ENCODE measurements around the gene AGRP. TPM values are rescaled to one million over a fixed set of nuclear protein-coding genes. Genes with fewer than 3 reads are reported as not detected.

The AGRP gene
- total and polyA plus RNA-seq, 2 of the 4 experiments (the other 2 are of a cell fraction): not detected

GRCh38 chr16:67438098-67438791 lies 45.1 kb downstream of the AGRP start:
- Histone ChIP-seq H3K56ac (ENCODE audit: extremely low read depth, insufficient read depth, low read length) (no peak overlapping the region), H3K9me3 (ENCODE audit: control insufficient read depth, insufficient read depth, low read length) (no peaks in the 10 kb centered on the region), H2BK120ac (ENCODE audit: low read depth, low read length) (no peak overlapping the region), H2BK15ac (ENCODE audit: low read depth, low read length) (no peak overlapping the region), H3K4ac (ENCODE audit: low read depth, low read length) (no peak overlapping the region), H3K27ac (ENCODE audit: insufficient read depth, low read length) (no peak overlapping the region), H2BK20ac (ENCODE audit: low read depth, low read length) (no peak overlapping the region), H2AFZ (replicated peaks; ENCODE audit: low read length, poor library complexity) (peak overlapping the region; percentile 14), H3K14ac (replicated peaks; ENCODE audit: low read depth, low read length) (no peak overlapping the region), H3K4me2 (ENCODE audit: low read depth, low read length) (no peak overlapping the region), H3K79me1 (ENCODE audit: low read depth in 1 of 2, low read length in 2 of 2) (peaks cover 0 to 15% of the 10 kb centered on the region in 2 experiments; a peak in 1 of 4 replicates), H2BK5ac (ENCODE audit: low read depth, low read length, poor library complexity, severe bottlenecking) (no peak overlapping the region), H3K9ac (ENCODE audit: low read depth, low read length) (no peak overlapping the region), H3K18ac (ENCODE audit: low read depth, low read length) (no peak overlapping the region), H4K8ac (ENCODE audit: low read depth in 2 of 2, low read length in 2 of 2) (no peak overlapping the region), H3K27me3 (ENCODE audit: control insufficient read depth, insufficient read depth, low read length) (no peaks in the 10 kb centered on the region), H4K5ac (ENCODE audit: low read depth, low read length) (no peak overlapping the region), H4K91ac (ENCODE audit: insufficient read depth, low read depth, low read length) (no peak overlapping the region), H2AK9ac (replicated peaks; ENCODE audit: low read depth, low read length, poor library complexity) (peak overlapping the region; percentile 19), H3K36me3 (ENCODE audit: control insufficient read depth, insufficient read depth, low read length) (peaks cover 39% of the 10 kb centered on the region), H2AK5ac (ENCODE audit: low read depth, low read length) (no peak overlapping the region), H3K9me1 (ENCODE audit: insufficient read depth, low read length) (peaks cover 5% of the 10 kb centered on the region; the same call in 1 of the 2 replicates), H3K23ac (ENCODE audit: low read depth, low read length) (no peak overlapping the region), H4K20me1 (ENCODE audit: insufficient read depth, low read length) (peaks cover 16% of the 10 kb centered on the region), H3K4me3 (ENCODE audit: insufficient read depth, low read depth, low read length) (no peak overlapping the region), H3K4me1 (ENCODE audit: control insufficient read depth, insufficient read depth, low read length) (peaks cover 9% of the 10 kb centered on the region; the same call in 1 of the 2 replicates)
- DNase-seq (no peak), ATAC-seq (ENCODE audit: low read depth) (no peak)
- CTCF ChIA-PET: interaction anchor here (0.9 kb wide), 1 partner anchor 9 kb away, joined by 3 read pairs; no protein-coding TSS in a partner anchor
- in situ Hi-C loops (cut with MboI; ENCODE audit: low sequenced_read_pairs): no loop called here
- WGBS, 2 experiments (ENCODE audit: extremely low coverage in 2 of 2, insufficient read length in 1 of 2): 96% methylated on average over 9 of the region's 20 CpGs; no CpG with 5 or more reads in 1 of the 2 experiments
- POLR2A ChIA-PET (ENCODE audit: unreplicated experiment): no interaction called here
- intact Hi-C loops (cut with micrococcal nuclease): no loop called here
- no peak for TF ChIP-seq FOS (IDR thresholded peaks at IDR 0.05; ENCODE audit: low read depth, low read length)
- TF ChIP-seq CEBPB (IDR thresholded peaks at IDR 0.05; ENCODE audit: low read depth, low read length): peak; percentile 74
- TF ChIP-seq SMC3 (IDR thresholded peaks at IDR 0.05; ENCODE audit: low read depth, low read length): no peak
- no peak for TF ChIP-seq RFX5 (IDR thresholded peaks at IDR 0.05; ENCODE audit: low read depth, low read length)
- BruUV-seq (replicated peaks): TSS peak; percentile 95
- dilution Hi-C loops (cut with HindIII; ENCODE audit: low sequenced_read_pairs, unreplicated experiment): no loop called here
